GM12874 (cell line): ENCODE measurements around the gene KRTAP5-11.

Experiments
- CTCF ChIP-seq: IDR thresholded peaks from 2 replicates; pipeline ENCODE4 v1.5.1; 2011; ENCODE audit warnings: low read depth, mild to moderate bottlenecking, control low read depth, low read length, moderate library complexity; ENCODE audit not compliant: insufficient read depth

Gene KRTAP5-11

GRCh38 chr11:71563406-71563805 is 19.3 kb downstream of the KRTAP5-11 start:
- TF ChIP-seq CTCF = peak; percentile 56

- no peak for TF ChIP-seq CTCF
Observed at GRCh38 chr11:71562120-71562519, 20.6 kb downstream of the KRTAP5-11 start.

DNA sequence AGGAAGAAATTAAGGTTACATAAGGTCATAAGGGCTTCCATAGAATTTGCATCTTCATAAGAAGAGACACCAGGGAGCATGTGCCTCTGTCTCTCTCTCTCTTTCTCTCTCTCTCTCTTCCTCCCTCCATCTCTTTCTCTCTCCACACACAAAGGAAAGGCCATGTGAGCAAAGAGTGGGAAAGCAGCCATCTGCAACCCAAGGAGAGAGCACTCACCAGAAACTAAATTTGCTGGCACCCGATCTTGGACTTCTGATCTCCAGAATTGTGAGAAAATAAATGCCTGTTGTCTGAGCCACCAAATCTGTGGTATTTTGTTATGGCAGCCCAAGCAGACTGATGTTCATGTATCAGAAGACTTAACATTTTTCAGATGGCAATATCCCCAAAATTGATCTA is 23.7 kb downstream of the KRTAP5-11 start:
- TF ChIP-seq CTCF = no peak

DNA sequence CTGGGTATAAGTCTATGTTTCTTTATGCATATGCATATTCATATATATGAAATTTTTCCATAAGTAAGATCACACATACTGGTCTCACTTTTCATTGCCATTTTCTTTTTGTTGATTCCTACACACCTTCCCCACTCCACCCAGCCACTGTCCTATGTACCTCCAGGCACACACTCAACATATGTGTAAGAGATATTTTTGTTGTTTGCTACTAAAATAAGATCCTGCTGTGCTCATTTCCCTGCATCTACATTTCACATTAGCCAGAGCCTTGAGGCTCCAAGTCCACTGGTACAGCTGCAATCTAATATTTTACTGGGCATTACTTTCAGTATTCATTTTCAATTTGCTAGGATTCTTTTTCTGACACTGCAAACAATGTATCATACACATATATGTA is 25.4 kb downstream of the KRTAP5-11 start:
- no peak for TF ChIP-seq CTCF

GRCh38 chr11:71556018-71556417 is 26.7 kb downstream of the KRTAP5-11 start:
- TF ChIP-seq CTCF = no peak

DNA sequence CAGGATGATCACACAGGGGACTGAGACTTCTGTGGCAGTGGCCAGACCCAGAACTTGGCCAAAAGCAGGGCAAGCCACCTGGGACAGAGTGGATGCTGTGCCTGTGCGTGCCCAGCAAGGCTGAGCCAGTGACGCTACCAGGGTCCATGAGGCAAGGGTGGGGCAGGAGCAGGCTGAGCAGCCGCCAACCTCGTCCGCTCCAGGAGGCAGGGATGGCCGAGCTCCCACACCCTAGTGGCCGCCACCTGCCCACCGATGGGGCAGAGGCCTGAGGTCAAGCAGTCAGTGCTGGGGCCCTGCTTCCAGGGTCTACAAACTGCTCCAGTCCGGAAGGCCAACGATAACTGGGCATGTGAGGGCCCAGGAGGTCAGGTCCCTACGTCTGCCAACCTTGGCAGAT is 27.2 kb downstream of the KRTAP5-11 start:
- no peak for TF ChIP-seq CTCF

GRCh38 chr11:71554996-71555395 is 27.7 kb downstream of the KRTAP5-11 start:
- no peak for TF ChIP-seq CTCF

DNA sequence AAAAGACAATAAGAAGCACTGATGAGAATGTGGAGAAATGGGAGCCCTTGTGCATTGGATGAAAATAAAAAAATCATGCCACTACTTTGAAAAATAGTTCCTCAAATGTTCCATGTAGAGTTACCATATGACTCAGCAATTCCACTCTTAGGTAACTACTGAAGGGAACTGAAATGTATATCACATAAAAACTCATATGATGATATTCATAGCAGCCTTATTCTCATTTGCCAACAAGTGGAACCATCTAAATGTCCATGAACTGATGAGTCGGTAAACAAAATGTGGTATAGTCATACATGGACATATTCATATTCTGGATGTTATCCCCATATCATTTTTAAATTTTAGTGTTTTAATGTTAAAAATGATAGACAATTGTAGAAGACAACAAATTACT is 31.0 kb downstream of the KRTAP5-11 start:
- TF ChIP-seq CTCF = no peak
